GM18517 (cell line): ENCODE measurements around the gene PIP5K1C.
"Not testable (repeated sequence)": the region's sequence is repeated elsewhere in the genome, so short reads cannot be mapped to it uniquely, and the experiment has no call there.

Experiments
- ATAC-seq: cut with Tn5 transposase; IDR thresholded peaks from one replicate; pipeline ENCODE4 v1.9.1; 2021; ENCODE audit warnings: mild to moderate bottlenecking, moderate library complexity; ENCODE audit not compliant: unreplicated experiment

Gene PIP5K1C

DNA sequence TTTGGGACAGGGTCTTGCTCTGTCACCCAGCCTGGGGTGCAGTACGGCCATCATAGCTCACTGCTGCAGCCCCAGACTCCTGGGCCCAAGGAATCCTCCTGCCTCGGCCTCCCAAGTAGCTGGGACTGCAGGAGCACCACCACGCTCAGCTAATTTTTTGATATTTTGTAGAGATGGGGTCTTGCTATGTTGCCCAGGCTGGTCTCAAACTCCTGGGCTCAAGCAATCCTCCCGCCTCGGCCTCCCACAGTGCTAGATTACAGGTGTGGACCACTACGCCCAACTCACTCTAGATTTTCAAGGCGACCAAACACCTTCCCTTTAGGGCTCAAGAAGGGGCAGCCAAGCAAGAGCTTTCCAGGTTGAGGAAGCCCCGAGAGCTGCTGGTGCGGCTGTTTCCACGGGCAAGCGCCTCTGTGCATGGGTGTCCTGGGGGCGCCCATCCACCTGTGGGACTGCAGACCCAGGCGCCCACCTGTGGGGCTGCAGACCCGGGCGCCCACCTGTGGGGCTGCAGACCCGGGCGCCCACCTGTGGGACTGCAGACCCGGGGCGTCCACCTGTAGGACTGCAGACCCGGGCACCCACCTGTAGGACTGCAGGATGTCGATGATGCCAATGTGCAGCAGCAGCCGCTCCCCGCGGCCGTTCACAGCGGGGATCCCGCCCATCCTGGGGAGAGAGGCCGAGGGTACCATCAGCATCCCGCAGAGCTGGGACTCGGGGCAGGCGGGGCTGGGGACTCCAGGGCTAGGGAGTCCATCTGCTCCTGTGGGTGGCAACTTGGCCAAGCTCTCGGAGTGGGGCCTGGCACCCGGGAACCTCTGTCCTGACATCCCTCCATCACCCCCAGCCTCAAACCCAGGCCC, 52.0 kb downstream of the PIP5K1C start:
- no peak for ATAC-seq

DNA sequence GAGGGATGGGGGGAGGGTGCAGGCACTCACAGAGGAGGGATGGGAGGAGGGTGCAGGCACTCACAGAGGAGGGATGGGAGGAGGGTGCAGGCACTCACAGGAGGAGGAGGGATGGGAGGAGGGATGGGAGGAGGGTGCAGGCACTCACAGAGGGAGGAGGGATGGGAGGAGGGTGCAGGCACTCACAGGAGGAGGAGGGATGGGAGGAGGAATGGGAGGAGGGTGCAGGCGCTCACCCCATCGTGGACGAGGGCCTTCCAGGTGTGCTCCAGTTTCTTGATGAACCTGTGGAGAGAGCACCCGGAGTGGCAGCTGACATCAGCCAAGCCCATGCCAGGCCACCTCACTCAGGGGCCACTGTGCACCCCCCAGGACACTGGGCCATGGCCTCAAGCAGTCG, 53.2 kb downstream of the PIP5K1C start:
- not testable (repeated sequence) for ATAC-seq

- ATAC-seq: no peak
Measured at GRCh38 chr19:3646336-3647092, 53.8 kb downstream of the PIP5K1C start.

DNA sequence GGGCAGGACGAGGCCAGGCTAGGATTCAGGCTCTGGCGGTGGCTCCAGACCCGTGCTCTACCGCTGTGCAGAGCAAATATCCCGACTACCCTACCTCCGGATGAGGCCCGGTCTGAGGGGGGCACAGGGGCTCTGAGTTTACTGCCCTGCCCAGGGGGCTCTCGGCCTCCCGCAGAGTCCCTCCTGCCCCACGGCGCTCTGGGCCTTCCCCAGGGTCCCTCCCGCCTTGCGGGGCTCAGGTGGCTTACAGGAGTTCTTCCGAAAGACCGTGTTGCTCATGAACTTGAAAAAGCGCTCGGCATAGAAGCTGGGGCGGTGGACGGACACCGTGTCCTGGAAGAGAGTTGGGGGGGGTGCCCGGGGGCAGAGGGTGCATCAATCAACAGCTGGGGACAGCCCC, 54.5 kb downstream of the PIP5K1C start:
- no peak for ATAC-seq

- ATAC-seq: no peak
Measured at GRCh38 chr19:3645067-3645396, 55.2 kb downstream of the PIP5K1C start.

DNA sequence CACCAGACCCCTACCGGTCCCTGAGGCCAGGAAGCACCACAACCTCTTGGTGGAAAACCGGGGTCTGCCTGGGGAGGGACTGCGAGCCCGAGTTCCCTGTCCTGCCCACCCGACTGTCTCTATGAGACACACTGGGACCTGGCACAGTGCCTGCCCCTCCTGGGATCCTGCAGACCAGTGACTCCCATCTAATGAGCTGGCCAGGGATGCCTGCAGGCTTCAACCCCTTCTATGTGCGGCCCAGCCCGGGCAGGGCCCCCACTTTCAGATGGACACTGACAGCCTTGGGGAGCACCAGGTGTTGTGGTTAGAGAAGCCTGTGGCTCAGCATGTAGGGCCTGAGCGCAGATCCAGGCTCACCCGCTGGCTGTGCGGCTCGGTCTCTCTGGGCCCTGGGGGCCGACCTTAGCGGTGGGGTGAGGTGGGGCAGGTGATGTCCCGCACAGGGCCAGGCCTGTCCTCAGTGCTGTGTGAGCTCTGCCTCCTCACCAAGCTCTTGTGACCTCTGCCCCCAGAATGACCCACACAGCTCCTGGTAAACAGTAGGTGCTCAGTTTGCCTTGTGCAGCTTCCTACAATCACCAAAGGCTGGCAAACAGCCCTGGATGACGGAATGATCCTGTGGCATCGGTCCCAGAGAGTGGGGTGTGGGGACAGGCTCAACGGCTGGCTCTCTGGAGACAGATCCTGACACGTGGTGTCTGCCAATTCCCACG, 55.8 kb downstream of the PIP5K1C start:
- no peak for ATAC-seq

- no peak for ATAC-seq
Measured at GRCh38 chr19:3643674-3644313, 56.5 kb downstream of the PIP5K1C start.

- ATAC-seq: no peak
Measured at GRCh38 chr19:3642987-3643673, 57.1 kb downstream of the PIP5K1C start.

GRCh38 chr19:3642296-3642695, 58.0 kb downstream of the PIP5K1C start:
- ATAC-seq: no peak

DNA sequence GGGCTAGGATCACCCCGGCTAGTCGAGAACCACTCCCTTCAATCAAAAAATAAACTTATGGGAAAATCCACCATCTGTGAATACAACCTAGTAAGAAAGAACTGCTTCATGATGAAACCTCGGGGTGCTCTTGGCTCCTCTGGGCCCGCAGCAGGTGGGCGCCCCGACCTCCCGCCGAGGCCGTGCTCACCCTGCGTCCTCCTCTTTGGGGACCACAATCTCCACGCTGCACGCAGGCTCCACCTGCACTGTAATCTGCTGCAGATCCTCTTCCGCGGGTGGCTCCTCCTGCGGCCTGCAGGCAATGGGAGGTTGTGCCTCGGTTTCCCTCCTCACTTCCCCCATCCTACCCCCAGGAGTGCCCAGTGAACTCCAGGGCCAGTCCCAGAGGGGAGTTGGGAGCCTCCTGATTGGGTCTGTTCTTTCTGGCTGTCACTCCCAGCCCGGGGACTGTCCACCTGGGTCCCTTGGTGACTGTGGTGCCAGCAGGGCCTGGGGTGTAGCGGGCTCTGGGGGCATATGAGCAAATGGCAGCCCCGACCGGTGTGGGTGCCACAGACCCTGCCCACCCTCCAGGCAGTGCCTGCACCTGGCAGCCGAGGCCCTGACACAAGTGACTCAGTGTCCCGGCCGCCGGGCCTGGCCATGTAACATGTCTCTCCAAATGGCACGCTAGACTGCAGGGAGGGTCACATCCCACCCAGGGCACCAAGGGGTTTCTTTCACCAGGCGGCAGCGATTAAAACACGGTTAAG, 58.6 kb downstream of the PIP5K1C start:
- no peak for ATAC-seq

DNA sequence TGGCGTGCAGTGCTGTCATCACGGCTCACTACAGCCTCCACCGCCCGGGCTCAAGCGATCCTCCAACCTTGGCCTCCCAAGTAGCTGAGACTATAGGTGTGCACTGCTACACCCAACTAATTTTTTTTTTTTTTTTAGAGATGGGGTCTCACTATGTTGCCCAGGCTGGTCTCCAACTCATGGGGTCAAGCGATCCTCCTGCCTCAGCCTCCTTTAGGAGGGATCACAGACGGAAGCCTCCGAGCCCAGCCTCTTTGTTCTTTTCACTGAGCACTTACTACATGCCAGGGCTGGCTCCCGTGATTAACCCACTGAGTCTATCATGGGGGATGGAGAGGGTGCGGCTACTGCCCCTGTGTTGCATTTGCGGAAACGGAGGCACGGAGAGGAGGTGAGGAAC, 60.8 kb downstream of the PIP5K1C start:
- no peak for ATAC-seq

DNA sequence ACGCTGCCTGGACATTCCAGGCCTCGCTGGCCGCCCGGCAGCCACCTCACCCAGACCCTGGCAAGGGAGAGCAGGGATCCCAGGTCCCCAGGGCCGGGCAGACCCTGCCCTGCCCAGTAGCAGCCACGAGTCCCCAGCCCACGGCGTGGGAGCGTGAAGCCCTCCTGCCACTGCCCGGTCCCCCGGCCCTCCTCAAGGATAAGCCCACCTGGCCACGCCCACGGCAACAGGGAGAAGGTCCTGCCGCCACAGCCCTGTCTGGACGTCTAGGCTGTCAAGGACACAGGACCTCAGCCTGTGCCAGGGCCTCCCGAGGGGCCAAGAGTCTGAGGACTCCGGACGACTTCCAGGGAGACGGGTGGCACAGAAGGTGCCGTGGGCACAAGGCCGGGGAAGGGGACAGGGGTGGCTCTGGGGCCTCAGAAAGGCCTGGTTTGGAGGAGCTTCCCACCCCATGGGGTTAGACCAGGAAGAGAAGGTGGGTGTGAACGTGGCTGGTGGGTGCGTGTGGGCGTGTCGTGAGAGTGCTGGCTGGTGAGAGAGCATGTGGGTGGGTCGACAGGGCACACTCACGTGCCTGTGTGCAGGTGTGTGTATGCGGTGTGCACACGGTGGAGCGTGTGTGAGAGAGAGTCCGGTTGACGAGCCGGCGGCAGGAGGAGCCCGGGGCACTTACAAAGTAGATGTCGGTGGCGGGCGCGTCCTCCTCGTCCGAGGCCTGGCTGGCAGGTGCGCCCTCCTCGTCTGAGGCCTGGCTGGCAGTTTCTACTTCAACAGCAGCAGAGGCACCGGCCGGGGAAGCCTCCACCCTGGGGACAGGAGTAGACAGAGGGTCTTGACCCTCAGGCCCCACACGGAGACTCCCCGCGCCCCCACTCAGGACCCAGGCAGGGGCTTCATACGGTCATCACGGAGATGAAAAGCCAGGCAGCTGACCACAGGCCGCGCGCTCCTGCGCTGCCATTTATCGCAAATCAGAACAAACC, 61.8 kb downstream of the PIP5K1C start:
- no peak for ATAC-seq

- no peak for ATAC-seq
Measured at GRCh38 chr19:3637621-3638020, 62.6 kb downstream of the PIP5K1C start.

DNA sequence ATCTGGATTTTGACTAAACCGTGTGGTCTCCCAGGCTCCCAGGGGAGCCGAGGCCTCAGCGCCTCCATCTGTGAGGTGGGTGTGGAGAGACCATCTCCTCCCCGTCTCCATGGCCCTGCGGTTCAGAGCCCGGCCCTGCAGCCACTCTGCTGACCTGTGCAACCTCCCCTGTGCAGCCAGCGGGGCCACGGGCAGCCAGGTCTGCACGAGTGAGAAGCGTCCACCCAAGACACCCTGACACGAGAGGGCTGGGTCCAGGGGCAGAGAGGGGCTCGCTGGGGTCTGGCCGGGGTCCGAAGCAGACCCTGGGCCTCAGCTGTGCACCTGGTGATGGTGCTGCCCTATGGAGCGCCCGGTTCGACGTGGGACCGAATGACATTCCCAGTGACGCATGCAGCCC, 63.3 kb downstream of the PIP5K1C start:
- ATAC-seq: no peak

DNA sequence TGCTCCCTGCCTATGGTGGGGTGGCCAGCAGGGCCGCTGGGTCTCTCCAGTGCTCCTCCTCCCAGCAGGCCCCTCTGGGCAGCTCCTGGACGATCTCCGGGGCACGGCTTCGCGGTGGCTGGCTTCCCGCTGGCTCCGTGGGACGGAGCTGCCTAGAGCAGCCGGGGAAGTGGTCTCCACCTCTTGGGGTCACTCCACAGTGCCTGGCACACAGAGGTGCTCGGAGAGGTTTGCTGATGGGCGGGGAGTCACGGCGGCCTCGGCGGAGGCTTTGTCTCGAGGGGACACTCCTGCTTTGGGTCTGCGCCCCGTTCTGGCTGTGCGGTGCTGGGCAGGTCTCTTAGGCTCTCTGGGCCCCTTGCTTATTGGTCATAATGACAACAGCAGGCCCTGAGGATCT, 63.8 kb downstream of the PIP5K1C start:
- no peak for ATAC-seq

- ATAC-seq: no peak
Measured at GRCh38 chr19:3634496-3635045, 65.7 kb downstream of the PIP5K1C start.

DNA sequence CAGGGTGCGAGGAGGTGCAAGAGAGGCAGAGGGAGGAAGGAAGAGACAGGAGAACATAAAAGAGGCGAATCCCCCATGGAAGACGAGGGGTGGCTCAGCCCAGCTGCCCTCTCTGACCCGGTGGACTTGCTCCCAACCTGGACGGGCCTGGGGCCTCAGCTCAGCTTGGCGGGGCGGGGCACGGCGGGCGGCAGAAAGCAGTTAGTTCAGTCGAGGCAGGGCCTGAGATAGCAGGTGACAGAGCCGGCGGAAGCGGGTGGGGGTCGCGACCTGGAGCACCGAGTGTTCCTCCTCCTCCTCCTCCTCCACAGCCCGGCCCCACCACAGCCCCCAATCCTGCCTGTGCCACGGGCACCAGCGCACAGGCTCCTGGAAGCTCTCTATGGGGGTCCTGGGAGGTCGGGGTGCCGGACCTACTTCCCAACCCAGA, 66.7 kb downstream of the PIP5K1C start:
- ATAC-seq: no peak
